ENCODE data around the gene SLC18A2. TPM values are rescaled to one million over a fixed set of nuclear protein-coding genes. Genes with fewer than 3 reads are reported as not detected.

SLC18A2 gene
- total and polyA plus RNA-seq, 2 experiments from 2014 or later: 0.91 TPM; not detected in 1

DNA sequence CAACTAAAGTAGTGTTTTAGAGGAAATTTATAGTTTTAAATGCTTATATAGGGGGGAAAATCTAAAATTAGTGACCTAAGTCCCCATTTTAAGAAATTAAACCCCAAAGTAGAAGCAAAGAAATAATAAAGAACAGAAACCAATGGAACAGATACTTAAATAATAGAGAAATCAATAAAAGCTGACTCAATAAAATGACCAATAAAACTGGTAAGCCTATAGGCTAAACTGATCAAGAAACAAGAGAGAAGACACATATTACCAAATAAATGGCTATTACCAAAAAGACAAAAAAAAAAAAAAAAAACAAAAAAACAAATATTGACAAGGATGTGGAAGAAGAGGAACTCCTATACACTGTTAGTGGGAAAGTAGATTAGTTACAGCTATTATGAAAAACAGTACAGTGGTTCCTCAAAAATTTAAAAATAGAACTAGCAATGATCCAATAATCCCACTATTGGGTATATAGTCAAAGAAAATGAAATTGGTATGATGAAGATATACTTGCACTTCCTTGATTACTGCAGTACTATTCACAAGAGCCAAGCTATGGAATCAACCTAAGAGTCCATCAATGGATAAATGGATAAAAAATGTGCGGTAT lies 53.2 kb downstream of the SLC18A2 start:
- Histone ChIP-seq H3K4me3 (no peak overlapping the region), H3K79me2 (ENCODE audit: insufficient read depth) (peaks cover 88% of the 10 kb centered on the region), H3K9ac (no peak overlapping the region), H3K27ac (no peak overlapping the region), H3K4me2 (ENCODE audit: unreplicated experiment) (no peak overlapping the region), H2AFZ (no peak overlapping the region), H3K27me3 (replicated peaks; ENCODE audit: insufficient read depth) (no peaks in the 10 kb centered on the region), H3K4me1 (ENCODE audit: insufficient read depth) (no peaks in the 10 kb centered on the region), H3K9me2 (ENCODE audit: insufficient read depth) (no peaks in the 10 kb centered on the region), H4K20me1 (ENCODE audit: insufficient read depth) (no peaks in the 10 kb centered on the region), H3F3A (ENCODE audit: insufficient read depth) (no peaks in the 10 kb centered on the region), H3K9me3 (ENCODE audit: low read depth) (no peaks in the 10 kb centered on the region), H3K36me3 (ENCODE audit: low read depth) (peaks cover 6% of the 10 kb centered on the region; the same call in 1 of the 2 replicates)
- in situ Hi-C loops (cut with MboI): no loop called here
- DNase-seq: no peak
- TF ChIP-seq EZH2phosphoT487 (IDR thresholded peaks at IDR 0.05; ENCODE audit: insufficient read depth, low read depth) (no peak), EZH2 (IDR thresholded peaks at IDR 0.05; ENCODE audit: insufficient read depth, poor library complexity, severe bottlenecking) (no peak)
- WGBS, 2 experiments (ENCODE audit: low coverage in 1 of 2, low lambda C conversion rate in 2 of 2, missing lambda C conversion rate in 2 of 2): 95 to 96% methylated on average over 1 of the region's 1 CpG

DNA sequence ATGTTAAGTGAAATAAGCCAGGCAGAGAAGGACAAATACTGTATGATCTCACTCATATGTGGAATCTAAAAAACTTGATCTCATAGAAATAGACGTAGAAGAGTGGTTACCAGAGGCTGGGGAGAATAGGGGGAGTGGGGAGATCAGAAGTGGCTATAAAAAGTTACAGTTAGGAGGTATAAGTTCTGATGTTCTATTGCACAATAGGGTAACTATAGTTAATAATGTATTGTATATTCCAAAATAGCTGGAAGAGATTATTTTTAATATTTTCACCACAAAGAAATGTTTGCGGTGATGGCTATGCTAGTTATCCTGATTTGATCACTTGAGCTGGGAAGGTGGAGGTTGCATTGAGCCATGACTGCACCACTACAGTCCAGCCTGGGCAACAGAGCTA lies 53.8 kb downstream of the SLC18A2 start:
- no peak overlapping the region for H2AFZ ChIP-seq
- TF ChIP-seq EZH2phosphoT487 (IDR thresholded peaks at IDR 0.05; ENCODE audit: insufficient read depth, low read depth) (no peak), EZH2 (IDR thresholded peaks at IDR 0.05; ENCODE audit: insufficient read depth, poor library complexity, severe bottlenecking) (no peak)
- no peak overlapping the region for H3K9ac ChIP-seq
- H3F3A ChIP-seq (ENCODE audit: insufficient read depth): no peaks in the 10 kb centered on the region
- no peaks in the 10 kb centered on the region for H3K27me3 ChIP-seq (replicated peaks; ENCODE audit: insufficient read depth)
- no peaks in the 10 kb centered on the region for H3K4me1 ChIP-seq (ENCODE audit: insufficient read depth)
- in situ Hi-C loops (cut with MboI): no loop called here
- no peak for DNase-seq
- H3K4me3 ChIP-seq: no peak overlapping the region
- no peaks in the 10 kb centered on the region for H3K9me3 ChIP-seq (ENCODE audit: low read depth)
- no peak overlapping the region for H3K4me2 ChIP-seq (ENCODE audit: unreplicated experiment)
- WGBS, 2 experiments (ENCODE audit: low coverage in 1 of 2, low lambda C conversion rate in 2 of 2, missing lambda C conversion rate in 2 of 2): 93 to 96% methylated on average over 2 of the region's 2 CpGs
- H3K36me3 ChIP-seq (ENCODE audit: low read depth): no peaks in the 10 kb centered on the region
- H3K9me2 ChIP-seq (ENCODE audit: insufficient read depth): no peaks in the 10 kb centered on the region
- peaks cover 93% of the 10 kb centered on the region for H3K79me2 ChIP-seq (ENCODE audit: insufficient read depth)
- no peaks in the 10 kb centered on the region for H4K20me1 ChIP-seq (ENCODE audit: insufficient read depth)
- H3K27ac ChIP-seq: no peak overlapping the region

DNA sequence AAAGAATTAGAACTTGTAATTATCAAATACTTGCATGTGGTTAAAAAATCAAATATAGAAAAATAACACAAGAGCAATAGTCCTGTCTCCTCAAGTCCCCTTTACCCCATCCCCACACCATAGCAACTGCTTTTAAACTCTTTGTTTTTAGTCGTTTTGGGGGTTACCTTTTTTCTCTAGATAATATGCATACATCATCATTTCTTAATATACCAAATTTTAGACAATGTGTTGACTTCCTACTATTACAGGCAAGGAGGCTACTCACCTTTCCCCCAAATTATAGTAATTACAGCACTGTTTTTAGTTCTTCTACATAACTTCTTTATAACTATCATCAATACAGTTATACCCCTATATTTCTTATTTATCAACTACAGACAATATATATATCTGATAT lies 57.3 kb downstream of the SLC18A2 start:
- Histone ChIP-seq H3K9ac (no peak overlapping the region), H3F3A (ENCODE audit: insufficient read depth) (0 out of 2 replicates have a peak, but pooled peaks cover 2% of the 10 kb centered on the region), H2AFZ (no peak overlapping the region), H3K9me2 (ENCODE audit: insufficient read depth) (no peaks in the 10 kb centered on the region), H3K27ac (no peak overlapping the region), H3K79me2 (ENCODE audit: insufficient read depth) (peaks cover 89% of the 10 kb centered on the region), H3K27me3 (replicated peaks; ENCODE audit: insufficient read depth) (no peaks in the 10 kb centered on the region), H3K4me1 (ENCODE audit: insufficient read depth) (peaks cover 10% of the 10 kb centered on the region), H3K4me2 (ENCODE audit: unreplicated experiment) (no peak overlapping the region), H3K9me3 (ENCODE audit: low read depth) (no peaks in the 10 kb centered on the region), H4K20me1 (ENCODE audit: insufficient read depth) (0 out of 2 replicates have a peak, but pooled peaks cover 3% of the 10 kb centered on the region), H3K4me3 (no peak overlapping the region), H3K36me3 (ENCODE audit: low read depth) (no peaks in the 10 kb centered on the region)
- TF ChIP-seq EZH2phosphoT487 (IDR thresholded peaks at IDR 0.05; ENCODE audit: insufficient read depth, low read depth): no peak
- no peak for TF ChIP-seq EZH2 (IDR thresholded peaks at IDR 0.05; ENCODE audit: insufficient read depth, poor library complexity, severe bottlenecking)
- DNase-seq: no peak
- in situ Hi-C loops (cut with MboI): no loop called here
- WGBS, 2 experiments (ENCODE audit: low coverage in 1 of 2, low lambda C conversion rate in 2 of 2, missing lambda C conversion rate in 2 of 2): 93 to 96% methylated on average over 1 of the region's 1 CpG

DNA sequence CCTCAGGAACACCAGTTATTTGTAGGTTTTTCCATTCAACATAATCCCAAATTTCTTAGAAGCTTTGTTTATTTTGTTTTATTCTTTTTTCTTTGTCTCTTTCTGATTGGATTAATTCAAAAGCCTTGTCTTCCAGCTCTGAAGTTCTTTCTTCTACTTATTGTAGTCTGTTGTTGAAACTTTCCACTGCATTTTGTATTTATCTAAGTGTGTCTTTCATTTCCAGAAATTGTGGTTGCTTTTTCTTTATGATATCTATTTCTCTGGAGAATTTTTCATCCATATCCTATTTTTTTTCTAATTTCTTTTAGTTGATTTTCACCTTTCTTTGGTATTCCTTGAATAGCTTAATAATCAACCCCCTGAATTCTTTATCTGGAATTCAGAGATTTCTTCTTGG lies 58.5 kb downstream of the SLC18A2 start:
- H3K4me3 ChIP-seq: no peak overlapping the region
- peaks cover 10% of the 10 kb centered on the region for H3K4me1 ChIP-seq (ENCODE audit: insufficient read depth)
- no peak overlapping the region for H3K9ac ChIP-seq
- no peak for DNase-seq
- in situ Hi-C loops (cut with MboI): no loop called here
- H2AFZ ChIP-seq: no peak overlapping the region
- H3K27ac ChIP-seq: no peak overlapping the region
- no peaks in the 10 kb centered on the region for H3K9me2 ChIP-seq (ENCODE audit: insufficient read depth)
- H3K4me2 ChIP-seq (ENCODE audit: unreplicated experiment): no peak overlapping the region
- 0 out of 2 replicates have a peak, but pooled peaks cover 3% of the 10 kb centered on the region for H4K20me1 ChIP-seq (ENCODE audit: insufficient read depth)
- TF ChIP-seq EZH2phosphoT487 (IDR thresholded peaks at IDR 0.05; ENCODE audit: insufficient read depth, low read depth) (no peak), EZH2 (IDR thresholded peaks at IDR 0.05; ENCODE audit: insufficient read depth, poor library complexity, severe bottlenecking) (no peak)
- 0 out of 2 replicates have a peak, but pooled peaks cover 2% of the 10 kb centered on the region for H3F3A ChIP-seq (ENCODE audit: insufficient read depth)
- H3K27me3 ChIP-seq (replicated peaks; ENCODE audit: insufficient read depth): no peaks in the 10 kb centered on the region
- H3K36me3 ChIP-seq (ENCODE audit: low read depth): no peaks in the 10 kb centered on the region
- H3K79me2 ChIP-seq (ENCODE audit: insufficient read depth): peaks cover 79% of the 10 kb centered on the region
- H3K9me3 ChIP-seq (ENCODE audit: low read depth): no peaks in the 10 kb centered on the region
